Psoas muscle (tissue), 8 donors: Measurements from ENCODE around the gene PCDH9. TPM values are rescaled to one million over a fixed set of nuclear protein-coding genes. Genes with fewer than 3 reads are reported as not detected.

Experiments
- ATAC-seq, 4 donors: fragments of 200-7000 bp; cut with Tn5 transposase; one replicate each; pipeline ENCODE4 v1.9.1; 2020; ENCODE audit warnings: moderate library complexity in 3 of 4, mild to moderate bottlenecking in 2 of 4
- DNase-seq, 2 donors: peaks; one replicate each; pipeline ENCODE4 v3.0.0-alpha.2; 2020
- H3K27ac ChIP-seq: fragments of 200-600 bp; one replicate; pipeline ENCODE4 v1.8.0; 2022
- H3K27me3 ChIP-seq, 3 donors: fragments of 200-600 bp in 1 of 3; one replicate each; pipeline versions ENCODE4 v1.6.1 to v1.8.0; 2013 to 2022; ENCODE audit warnings: low read length in 2 of 3, mild to moderate bottlenecking in 2 of 3, moderate library complexity in 1 of 3; ENCODE audit not compliant: insufficient read depth in 3 of 3
- H3K36me3 ChIP-seq, 2 donors: fragments of 200-600 bp in 1 of 2; one replicate each; pipeline versions ENCODE4 v1.6.1 to v1.8.0; 2013 to 2022; ENCODE audit warnings: low read depth in 1 of 2, mild to moderate bottlenecking in 1 of 2, moderate library complexity in 1 of 2; ENCODE audit not compliant: insufficient read depth in 1 of 2
- H3K4me1 ChIP-seq: fragments of 200-600 bp; one replicate; pipeline ENCODE4 v1.8.0; 2022
- H3K4me3 ChIP-seq: fragments of 200-600 bp; one replicate; pipeline ENCODE4 v1.8.0; 2022; ENCODE audit warnings: mild to moderate bottlenecking
- H3K9me3 ChIP-seq: fragments of 200-600 bp; one replicate; pipeline ENCODE4 v1.8.0; 2022
- WGBS, 3 donors: extraction: QIAGEN DNeasy Blood & Tissue Kit; methylation state at CpG; one replicate each; pipeline versions ENCODE4 v1.1.6 to v1.1.7; 2013; 5-methylcytosine and 5-hydroxymethylcytosine counted together
- intact Hi-C, 2 donors: fragments of 100-400 bp; cut with DNase I; formaldehyde crosslinking; loops; one replicate each; pipeline versions ENCODE4 v1.11.0 to v1.14.2; 2022
- polyA plus RNA-seq, 3 donors: library from polyadenylated mRNA; stranded (reverse); fragments of 200-250 nt; gene quantifications; one replicate each; pipeline ENCODE4 v1.2.3, GENCODE V29; 2013
- total RNA-seq, 4 donors: library from RNA; stranded (reverse); fragmentation: NEBNext Ultra II Directional in 2 of 4; extraction: Animal tissue kit (Norgen Biotek cat#: 25700) in 2 of 4; gene quantifications; one replicate each; pipeline versions ENCODE4 v1.2.1 to v1.2.4, GENCODE V29; 2021 to 2023
- TF ChIP-seq, protein P1 (sequence below): fragments of 200-600 bp; IDR thresholded peaks from one replicate; pipeline ENCODE4 v1.8.0; 2022; ENCODE audit warnings: antibody characterized with exemption
- donor health status: healthy with polysubstance abuse.
- donor health status: DM: no; HTN: no; CAD: no; lungs with moderate emphysema.
- donor health status: Bipolar disorder and iron deficiency.
- donor health status: healthy.
- donor health status: DM: yes; HTN: yes; CAD: no.
- donor health status: DM: no; HTN: no; CAD: no.
- donor health status: DM: no; HTN: no; CAD: no.
- donor health status: DM: yes; HTN: yes; CAD: no.

The PCDH9 gene
- total and polyA plus RNA-seq, 7 donors: 0.27 to 4.9 (median 2.1) TPM

GRCh38 chr13:67197704-67198103 is 32.4 kb downstream of the PCDH9 start:
- no peaks in the 10 kb centered on the region for H3K4me1 ChIP-seq
- no peaks in the 10 kb centered on the region for H3K36me3 ChIP-seq
- WGBS, 3 donors: 97 to 98% (median 98%) methylated on average over 1 of the region's 1 CpG
- H3K4me3 ChIP-seq: no peak overlapping the region
- no peak overlapping the region for H3K27ac ChIP-seq
- DNase-seq (no peak), ATAC-seq (no peak)
- intact Hi-C loops: no loop called here
- H3K27me3 ChIP-seq: no peaks in the 10 kb centered on the region
- TF ChIP-seq, protein P1, sequence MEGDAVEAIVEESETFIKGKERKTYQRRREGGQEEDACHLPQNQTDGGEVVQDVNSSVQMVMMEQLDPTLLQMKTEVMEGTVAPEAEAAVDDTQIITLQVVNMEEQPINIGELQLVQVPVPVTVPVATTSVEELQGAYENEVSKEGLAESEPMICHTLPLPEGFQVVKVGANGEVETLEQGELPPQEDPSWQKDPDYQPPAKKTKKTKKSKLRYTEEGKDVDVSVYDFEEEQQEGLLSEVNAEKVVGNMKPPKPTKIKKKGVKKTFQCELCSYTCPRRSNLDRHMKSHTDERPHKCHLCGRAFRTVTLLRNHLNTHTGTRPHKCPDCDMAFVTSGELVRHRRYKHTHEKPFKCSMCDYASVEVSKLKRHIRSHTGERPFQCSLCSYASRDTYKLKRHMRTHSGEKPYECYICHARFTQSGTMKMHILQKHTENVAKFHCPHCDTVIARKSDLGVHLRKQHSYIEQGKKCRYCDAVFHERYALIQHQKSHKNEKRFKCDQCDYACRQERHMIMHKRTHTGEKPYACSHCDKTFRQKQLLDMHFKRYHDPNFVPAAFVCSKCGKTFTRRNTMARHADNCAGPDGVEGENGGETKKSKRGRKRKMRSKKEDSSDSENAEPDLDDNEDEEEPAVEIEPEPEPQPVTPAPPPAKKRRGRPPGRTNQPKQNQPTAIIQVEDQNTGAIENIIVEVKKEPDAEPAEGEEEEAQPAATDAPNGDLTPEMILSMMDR: no peak
- no peaks in the 10 kb centered on the region for H3K9me3 ChIP-seq

- H3K9me3 ChIP-seq: no peaks in the 10 kb centered on the region
- no peaks in the 10 kb centered on the region for H3K36me3 ChIP-seq
- DNase-seq (no peak), ATAC-seq (no peak)
- H3K4me3 ChIP-seq: no peak overlapping the region
- intact Hi-C loops: no loop called here
- no peaks in the 10 kb centered on the region for H3K27me3 ChIP-seq
- TF ChIP-seq, protein P1: no peak
- no peak overlapping the region for H3K27ac ChIP-seq
- no peaks in the 10 kb centered on the region for H3K4me1 ChIP-seq
These were observed 36.2 kb downstream of the PCDH9 start for GRCh38 chr13:67193979-67194378.

DNA sequence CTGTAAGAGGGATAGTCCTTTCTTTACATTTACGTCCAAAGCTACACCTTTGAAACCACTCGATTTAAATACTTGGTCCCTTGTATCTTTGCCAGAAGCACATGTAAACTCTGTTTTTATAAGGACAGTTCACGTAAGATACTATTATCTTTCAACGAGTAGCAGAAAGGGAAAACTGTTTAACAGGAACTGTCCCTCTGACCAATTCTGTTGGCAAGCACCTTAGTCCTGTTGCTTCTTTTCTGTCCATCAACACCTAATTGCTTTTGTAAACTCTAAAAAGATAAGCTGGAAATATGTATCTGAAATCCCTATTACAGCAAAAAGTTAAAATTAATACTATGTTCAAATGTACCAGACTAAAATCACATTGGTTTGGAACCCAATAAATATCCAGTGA is 37.4 kb downstream of the PCDH9 start:
- Histone ChIP-seq H3K27me3 (no peaks in the 10 kb centered on the region), H3K36me3 (no peaks in the 10 kb centered on the region), H3K9me3 (no peaks in the 10 kb centered on the region), H3K27ac (no peak overlapping the region), H3K4me3 (no peak overlapping the region), H3K4me1 (no peaks in the 10 kb centered on the region)
- no peak for DNase-seq
- TF ChIP-seq, protein P1: no peak
- no peak for ATAC-seq
- 87 to 91% (median 87%) methylated on average over 4 of the region's 4 CpGs for WGBS, 3 donors
- intact Hi-C loops: no loop called here

DNA sequence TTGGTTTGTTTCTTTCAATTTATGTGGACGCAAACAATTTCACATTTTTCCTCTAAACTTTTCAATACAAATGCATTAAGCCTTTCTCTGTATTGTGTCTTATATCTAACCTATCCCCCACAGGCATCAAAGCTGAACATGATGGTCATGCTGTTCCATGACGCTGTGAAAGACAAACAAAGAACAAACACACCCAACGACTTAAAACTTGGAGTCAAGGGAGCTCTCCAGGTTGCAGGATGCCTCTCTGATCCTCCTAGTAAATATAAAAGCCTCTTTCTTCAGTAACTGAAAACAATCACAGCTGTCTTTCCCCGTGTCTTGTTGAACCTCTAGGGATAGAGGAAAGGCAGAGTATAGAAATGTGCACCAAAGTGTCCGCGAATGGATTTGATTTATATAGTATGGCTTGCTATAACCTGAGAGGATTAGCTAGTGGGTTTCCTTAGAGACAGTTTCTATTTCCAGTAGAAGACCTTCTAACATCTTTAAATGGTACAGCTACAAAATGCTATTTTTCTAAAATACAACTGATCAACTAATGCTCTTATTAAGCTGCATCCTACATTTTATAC is 43.1 kb downstream of the PCDH9 start:
- H3K4me1 ChIP-seq: no peaks in the 10 kb centered on the region
- H3K4me3 ChIP-seq: no peak overlapping the region
- H3K36me3 ChIP-seq: no peaks in the 10 kb centered on the region
- H3K27ac ChIP-seq: no peak overlapping the region
- intact Hi-C loops: no loop called here
- no peaks in the 10 kb centered on the region for H3K9me3 ChIP-seq
- TF ChIP-seq, protein P1: no peak
- WGBS, 3 donors: 51 to 63% (median 61%) methylated on average over 6 of the region's 6 CpGs
- H3K27me3 ChIP-seq: no peaks in the 10 kb centered on the region
- no peak for DNase-seq
- no peak for ATAC-seq

DNA sequence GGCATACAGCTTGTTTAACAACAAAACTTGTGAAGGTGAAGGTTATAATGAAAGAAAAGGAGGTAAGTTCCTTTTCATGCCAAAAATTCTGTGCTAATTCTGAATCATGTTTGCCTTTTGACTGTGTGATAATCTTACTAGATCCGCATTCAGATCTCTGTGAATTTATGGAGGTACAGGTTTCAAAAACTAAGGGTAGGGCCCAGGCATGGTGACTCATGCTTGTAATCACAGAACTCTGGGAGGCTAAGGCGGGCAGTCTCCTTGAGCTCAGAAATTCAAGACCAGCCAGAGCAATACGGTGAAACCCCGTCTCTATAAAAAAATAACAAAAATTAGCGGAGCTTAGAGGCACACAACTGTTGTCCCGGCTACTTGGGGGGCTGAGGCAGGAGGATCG is 45.9 kb downstream of the PCDH9 start:
- Histone ChIP-seq H3K4me1 (no peaks in the 10 kb centered on the region), H3K27me3 (no peaks in the 10 kb centered on the region), H3K27ac (no peak overlapping the region), H3K4me3 (no peak overlapping the region), H3K9me3 (no peaks in the 10 kb centered on the region), H3K36me3 (no peaks in the 10 kb centered on the region)
- DNase-seq (no peak), ATAC-seq (no peak)
- intact Hi-C loops: no loop called here
- TF ChIP-seq, protein P1: no peak
- WGBS, 3 donors: 95 to 96% (median 95%) methylated on average over 7 of the region's 7 CpGs
